ENCODE results near the gene GSG1.

GSG1 gene

GRCh38 chr12:13120413-13120812 lies 16.9 kb upstream of the GSG1 start:
- Histone ChIP-seq H3K27me3 (no peaks in the 10 kb centered on the region), H3K4me1 (ENCODE audit: control insufficient read depth in 1 of 2, insufficient read depth in 1 of 2, low read depth in 1 of 2, low read length in 1 of 2) (no peaks in the 10 kb centered on the region)

GRCh38 chr12:13119826-13120225 lies 16.4 kb upstream of the GSG1 start:
- H3K4me3 ChIP-seq (ENCODE audit: low read depth in 1 of 2, low read length in 1 of 2) = no peak overlapping the region
- no peaks in the 10 kb centered on the region for H3K9me3 ChIP-seq
- no peak overlapping the region for H3K27ac ChIP-seq
- no peaks in the 10 kb centered on the region for H3K4me1 ChIP-seq (ENCODE audit: control insufficient read depth in 1 of 2, insufficient read depth in 1 of 2, low read depth in 1 of 2, low read length in 1 of 2)
- H3K27me3 ChIP-seq = no peaks in the 10 kb centered on the region
- no peaks in the 10 kb centered on the region for H3K36me3 ChIP-seq
- TF ChIP-seq CTCF (IDR thresholded peaks at IDR 0.05) = no peak

More at GRCh38 chr12:13120413-13120812, 16.9 kb upstream of the GSG1 start:
- Histone ChIP-seq H3K27ac (no peak overlapping the region), H3K4me3 (ENCODE audit: low read depth in 1 of 2, low read length in 1 of 2) (no peak overlapping the region), H3K36me3 (no peaks in the 10 kb centered on the region), H3K9me3 (no peaks in the 10 kb centered on the region)
- no peak for TF ChIP-seq CTCF (IDR thresholded peaks at IDR 0.05)

- H3K4me1 ChIP-seq (ENCODE audit: control insufficient read depth in 1 of 2, insufficient read depth in 1 of 2, low read depth in 1 of 2, low read length in 1 of 2) = no peaks in the 10 kb centered on the region
- H3K27me3 ChIP-seq = no peaks in the 10 kb centered on the region
- TF ChIP-seq CTCF (IDR thresholded peaks at IDR 0.05) = no peak
- no peaks in the 10 kb centered on the region for H3K36me3 ChIP-seq
- no peak overlapping the region for H3K4me3 ChIP-seq (ENCODE audit: low read depth in 1 of 2, low read length in 1 of 2)
- H3K9me3 ChIP-seq = no peaks in the 10 kb centered on the region
- no peak overlapping the region for H3K27ac ChIP-seq
These were observed 13.6 kb upstream of the GSG1 start for GRCh38 chr12:13117029-13117428.

GRCh38 chr12:13116259-13116658 lies 12.8 kb upstream of the GSG1 start:
- H3K4me3 ChIP-seq (ENCODE audit: low read depth in 1 of 2, low read length in 1 of 2) = no peak overlapping the region
- no peaks in the 10 kb centered on the region for H3K36me3 ChIP-seq
- H3K9me3 ChIP-seq = no peaks in the 10 kb centered on the region
- TF ChIP-seq CTCF (IDR thresholded peaks at IDR 0.05) = no peak
- no peak overlapping the region for H3K27ac ChIP-seq
- no peaks in the 10 kb centered on the region for H3K4me1 ChIP-seq (ENCODE audit: control insufficient read depth in 1 of 2, insufficient read depth in 1 of 2, low read depth in 1 of 2, low read length in 1 of 2)
- no peaks in the 10 kb centered on the region for H3K27me3 ChIP-seq

- H3K4me3 ChIP-seq (ENCODE audit: low read depth in 1 of 2, low read length in 1 of 2) = no peak overlapping the region
- H3K36me3 ChIP-seq = no peaks in the 10 kb centered on the region
These were observed 11.0 kb upstream of the GSG1 start for GRCh38 chr12:13114251-13115052.

More at GRCh38 chr12:13114251-13115052, 11.0 kb upstream of the GSG1 start:
- Histone ChIP-seq H3K9me3 (no peaks in the 10 kb centered on the region), H3K27me3 (no peaks in the 10 kb centered on the region), H3K27ac (no peak overlapping the region), H3K4me1 (ENCODE audit: control insufficient read depth in 1 of 2, insufficient read depth in 1 of 2, low read depth in 1 of 2, low read length in 1 of 2) (no peaks in the 10 kb centered on the region)
- no peak for TF ChIP-seq CTCF (IDR thresholded peaks at IDR 0.05)

Measured in neutrophil (primary cell).